Measurements from ENCODE around the gene DDX18. TPM values are rescaled to one million over a fixed set of nuclear protein-coding genes. Genes with fewer than 3 reads are reported as not detected.

The DDX18 gene
- total and polyA plus RNA-seq, 4 donors, result 16.3 to 34.4 (median 23.3) TPM

DNA sequence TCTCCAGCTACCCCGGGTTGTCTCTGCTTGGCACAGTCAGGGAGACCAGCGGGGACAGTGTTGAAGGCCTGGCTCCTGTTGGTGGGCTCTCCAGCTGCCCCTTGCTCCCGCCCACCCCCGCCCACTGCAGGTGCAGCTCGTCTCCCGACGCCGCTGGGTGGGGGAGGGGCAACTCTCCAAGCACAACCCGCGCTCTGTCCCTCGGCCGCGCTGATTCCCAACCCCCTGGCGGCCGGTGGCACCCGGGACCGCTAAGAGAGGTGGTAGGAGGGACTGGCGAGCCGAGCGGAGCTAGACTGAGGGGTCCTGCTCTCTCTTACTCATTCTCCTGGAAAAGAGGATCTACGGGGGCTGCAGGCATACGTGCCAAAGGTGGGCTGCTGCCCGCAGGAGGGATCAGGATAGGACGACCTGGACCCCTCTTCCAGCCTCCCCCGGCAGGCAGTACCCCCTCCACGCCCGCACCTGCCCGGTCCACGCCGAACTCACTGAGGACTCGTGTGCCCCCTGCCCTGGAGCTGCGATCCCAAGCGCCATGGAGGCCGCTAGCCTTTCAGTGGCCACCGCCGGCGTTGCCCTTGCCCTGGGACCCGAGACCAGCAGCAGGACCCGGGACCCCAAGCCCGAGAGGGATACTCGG lies 44.5 kb downstream of the DDX18 start:
- 37% methylated on average over 41 of the region's 41 CpGs for WGBS
- H3K9me3 ChIP-seq (ENCODE audit: control insufficient read depth in 4 of 4, low read length in 3 of 4), result peaks cover 0 to 3% (median 0%) of the 10 kb centered on the region in 4 donors
- DNase-seq (ENCODE audit: low spot score), result no peak
- H3K4me3 ChIP-seq (ENCODE audit: low read depth in 1 of 3, low read length in 3 of 3), result no peak overlapping the region
- H3K27me3 ChIP-seq (ENCODE audit: control insufficient read depth in 4 of 4, insufficient read depth in 4 of 4, low read length in 3 of 4), result peaks cover 0 to 4% (median 3%) of the 10 kb centered on the region in 4 donors
- H3K4me1 ChIP-seq (ENCODE audit: control insufficient read depth in 4 of 4, insufficient read depth in 4 of 4, low read length in 3 of 4), result no peaks in the 10 kb centered on the region
- H3K9ac ChIP-seq (ENCODE audit: low read depth in 1 of 2, low read length in 2 of 2), result no peak overlapping the region
- no peaks in the 10 kb centered on the region for H3K36me3 ChIP-seq (ENCODE audit: control insufficient read depth in 4 of 4, insufficient read depth in 3 of 4, low read depth in 1 of 4, low read length in 3 of 4)
- TF ChIP-seq, protein P1, sequence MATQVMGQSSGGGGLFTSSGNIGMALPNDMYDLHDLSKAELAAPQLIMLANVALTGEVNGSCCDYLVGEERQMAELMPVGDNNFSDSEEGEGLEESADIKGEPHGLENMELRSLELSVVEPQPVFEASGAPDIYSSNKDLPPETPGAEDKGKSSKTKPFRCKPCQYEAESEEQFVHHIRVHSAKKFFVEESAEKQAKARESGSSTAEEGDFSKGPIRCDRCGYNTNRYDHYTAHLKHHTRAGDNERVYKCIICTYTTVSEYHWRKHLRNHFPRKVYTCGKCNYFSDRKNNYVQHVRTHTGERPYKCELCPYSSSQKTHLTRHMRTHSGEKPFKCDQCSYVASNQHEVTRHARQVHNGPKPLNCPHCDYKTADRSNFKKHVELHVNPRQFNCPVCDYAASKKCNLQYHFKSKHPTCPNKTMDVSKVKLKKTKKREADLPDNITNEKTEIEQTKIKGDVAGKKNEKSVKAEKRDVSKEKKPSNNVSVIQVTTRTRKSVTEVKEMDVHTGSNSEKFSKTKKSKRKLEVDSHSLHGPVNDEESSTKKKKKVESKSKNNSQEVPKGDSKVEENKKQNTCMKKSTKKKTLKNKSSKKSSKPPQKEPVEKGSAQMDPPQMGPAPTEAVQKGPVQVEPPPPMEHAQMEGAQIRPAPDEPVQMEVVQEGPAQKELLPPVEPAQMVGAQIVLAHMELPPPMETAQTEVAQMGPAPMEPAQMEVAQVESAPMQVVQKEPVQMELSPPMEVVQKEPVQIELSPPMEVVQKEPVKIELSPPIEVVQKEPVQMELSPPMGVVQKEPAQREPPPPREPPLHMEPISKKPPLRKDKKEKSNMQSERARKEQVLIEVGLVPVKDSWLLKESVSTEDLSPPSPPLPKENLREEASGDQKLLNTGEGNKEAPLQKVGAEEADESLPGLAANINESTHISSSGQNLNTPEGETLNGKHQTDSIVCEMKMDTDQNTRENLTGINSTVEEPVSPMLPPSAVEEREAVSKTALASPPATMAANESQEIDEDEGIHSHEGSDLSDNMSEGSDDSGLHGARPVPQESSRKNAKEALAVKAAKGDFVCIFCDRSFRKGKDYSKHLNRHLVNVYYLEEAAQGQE (IDR thresholded peaks at IDR 0.05), result no peak
- TF ChIP-seq NR2F2 (IDR thresholded peaks at IDR 0.05), result no peak
- H3K27ac ChIP-seq (ENCODE audit: low read depth in 1 of 2, low read length in 2 of 2), result no peak overlapping the region

DNA sequence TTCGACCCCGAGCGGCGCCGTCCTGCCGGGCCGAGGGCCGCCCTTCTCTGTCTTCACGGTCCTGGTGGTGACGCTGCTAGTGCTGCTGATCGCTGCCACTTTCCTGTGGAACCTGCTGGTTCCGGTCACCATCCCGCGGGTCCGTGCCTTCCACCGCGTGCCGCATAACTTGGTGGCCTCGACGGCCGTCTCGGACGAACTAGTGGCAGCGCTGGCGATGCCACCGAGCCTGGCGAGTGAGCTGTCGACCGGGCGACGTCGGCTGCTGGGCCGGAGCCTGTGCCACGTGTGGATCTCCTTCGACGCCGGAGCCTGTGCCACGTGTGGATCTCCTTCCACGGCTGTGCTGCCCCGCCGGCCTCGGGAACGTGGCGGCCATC lies 45.0 kb downstream of the DDX18 start:
- Histone ChIP-seq H3K9ac (ENCODE audit: low read depth in 1 of 2, low read length in 2 of 2) (no peak overlapping the region), H3K9me3 (ENCODE audit: control insufficient read depth in 4 of 4, low read length in 3 of 4) (peaks cover 0 to 3% (median 0%) of the 10 kb centered on the region in 4 donors), H3K27me3 (ENCODE audit: control insufficient read depth in 4 of 4, insufficient read depth in 4 of 4, low read length in 3 of 4) (peaks cover 0 to 4% (median 2%) of the 10 kb centered on the region in 4 donors), H3K4me1 (ENCODE audit: control insufficient read depth in 4 of 4, insufficient read depth in 4 of 4, low read length in 3 of 4) (no peaks in the 10 kb centered on the region), H3K36me3 (ENCODE audit: control insufficient read depth in 4 of 4, insufficient read depth in 3 of 4, low read depth in 1 of 4, low read length in 3 of 4) (no peaks in the 10 kb centered on the region), H3K27ac (ENCODE audit: low read depth in 1 of 2, low read length in 2 of 2) (no peak overlapping the region), H3K4me3 (ENCODE audit: low read depth in 1 of 3, low read length in 3 of 3) (peak overlapping the region in 1 of 3 donors; percentile 34)
- TF ChIP-seq HNF4G (IDR thresholded peaks at IDR 0.05) (no peak), NR2F2 (IDR thresholded peaks at IDR 0.05) (no peak), TAF1 (conservative IDR thresholded peaks at IDR 0.05) (no peak), HNF4A (conservative IDR thresholded peaks at IDR 0.05) (no peak), JUND (IDR thresholded peaks at IDR 0.05) (no peak), GABPA (IDR thresholded peaks at IDR 0.05 in 1 of 2, conservative IDR thresholded peaks at IDR 0.05 in 1 of 2) (no peak), FOXA1 (IDR thresholded peaks at IDR 0.05) (no peak), RAD21 (IDR thresholded peaks at IDR 0.05) (no peak), EGR1 (IDR thresholded peaks at IDR 0.05; ENCODE audit: low read depth in 2 of 2) (no peak), RXRA (IDR thresholded peaks at IDR 0.05) (no peak)
- TF ChIP-seq, protein P1 (IDR thresholded peaks at IDR 0.05), result no peak
- TF ChIP-seq, protein P2, sequence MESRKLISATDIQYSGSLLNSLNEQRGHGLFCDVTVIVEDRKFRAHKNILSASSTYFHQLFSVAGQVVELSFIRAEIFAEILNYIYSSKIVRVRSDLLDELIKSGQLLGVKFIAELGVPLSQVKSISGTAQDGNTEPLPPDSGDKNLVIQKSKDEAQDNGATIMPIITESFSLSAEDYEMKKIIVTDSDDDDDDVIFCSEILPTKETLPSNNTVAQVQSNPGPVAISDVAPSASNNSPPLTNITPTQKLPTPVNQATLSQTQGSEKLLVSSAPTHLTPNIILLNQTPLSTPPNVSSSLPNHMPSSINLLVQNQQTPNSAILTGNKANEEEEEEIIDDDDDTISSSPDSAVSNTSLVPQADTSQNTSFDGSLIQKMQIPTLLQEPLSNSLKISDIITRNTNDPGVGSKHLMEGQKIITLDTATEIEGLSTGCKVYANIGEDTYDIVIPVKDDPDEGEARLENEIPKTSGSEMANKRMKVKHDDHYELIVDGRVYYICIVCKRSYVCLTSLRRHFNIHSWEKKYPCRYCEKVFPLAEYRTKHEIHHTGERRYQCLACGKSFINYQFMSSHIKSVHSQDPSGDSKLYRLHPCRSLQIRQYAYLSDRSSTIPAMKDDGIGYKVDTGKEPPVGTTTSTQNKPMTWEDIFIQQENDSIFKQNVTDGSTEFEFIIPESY (IDR thresholded peaks at IDR 0.05), result no peak
- TF ChIP-seq, protein P3, sequence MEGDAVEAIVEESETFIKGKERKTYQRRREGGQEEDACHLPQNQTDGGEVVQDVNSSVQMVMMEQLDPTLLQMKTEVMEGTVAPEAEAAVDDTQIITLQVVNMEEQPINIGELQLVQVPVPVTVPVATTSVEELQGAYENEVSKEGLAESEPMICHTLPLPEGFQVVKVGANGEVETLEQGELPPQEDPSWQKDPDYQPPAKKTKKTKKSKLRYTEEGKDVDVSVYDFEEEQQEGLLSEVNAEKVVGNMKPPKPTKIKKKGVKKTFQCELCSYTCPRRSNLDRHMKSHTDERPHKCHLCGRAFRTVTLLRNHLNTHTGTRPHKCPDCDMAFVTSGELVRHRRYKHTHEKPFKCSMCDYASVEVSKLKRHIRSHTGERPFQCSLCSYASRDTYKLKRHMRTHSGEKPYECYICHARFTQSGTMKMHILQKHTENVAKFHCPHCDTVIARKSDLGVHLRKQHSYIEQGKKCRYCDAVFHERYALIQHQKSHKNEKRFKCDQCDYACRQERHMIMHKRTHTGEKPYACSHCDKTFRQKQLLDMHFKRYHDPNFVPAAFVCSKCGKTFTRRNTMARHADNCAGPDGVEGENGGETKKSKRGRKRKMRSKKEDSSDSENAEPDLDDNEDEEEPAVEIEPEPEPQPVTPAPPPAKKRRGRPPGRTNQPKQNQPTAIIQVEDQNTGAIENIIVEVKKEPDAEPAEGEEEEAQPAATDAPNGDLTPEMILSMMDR (IDR thresholded peaks at IDR 0.05; ENCODE audit: low read depth, low read length, missing input control), result no peak
- TF ChIP-seq, protein P4, sequence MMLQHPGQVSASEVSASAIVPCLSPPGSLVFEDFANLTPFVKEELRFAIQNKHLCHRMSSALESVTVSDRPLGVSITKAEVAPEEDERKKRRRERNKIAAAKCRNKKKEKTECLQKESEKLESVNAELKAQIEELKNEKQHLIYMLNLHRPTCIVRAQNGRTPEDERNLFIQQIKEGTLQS (IDR thresholded peaks at IDR 0.05), result no peak
- TF ChIP-seq, protein P5, sequence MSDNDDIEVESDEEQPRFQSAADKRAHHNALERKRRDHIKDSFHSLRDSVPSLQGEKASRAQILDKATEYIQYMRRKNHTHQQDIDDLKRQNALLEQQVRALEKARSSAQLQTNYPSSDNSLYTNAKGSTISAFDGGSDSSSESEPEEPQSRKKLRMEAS (IDR thresholded peaks at IDR 0.05), result no peak
- DNase-seq (ENCODE audit: low spot score), result no peak
- 57% methylated on average over 44 of the region's 44 CpGs for WGBS
